Measurements from ENCODE around the gene RNF38.

Gene RNF38

DNA sequence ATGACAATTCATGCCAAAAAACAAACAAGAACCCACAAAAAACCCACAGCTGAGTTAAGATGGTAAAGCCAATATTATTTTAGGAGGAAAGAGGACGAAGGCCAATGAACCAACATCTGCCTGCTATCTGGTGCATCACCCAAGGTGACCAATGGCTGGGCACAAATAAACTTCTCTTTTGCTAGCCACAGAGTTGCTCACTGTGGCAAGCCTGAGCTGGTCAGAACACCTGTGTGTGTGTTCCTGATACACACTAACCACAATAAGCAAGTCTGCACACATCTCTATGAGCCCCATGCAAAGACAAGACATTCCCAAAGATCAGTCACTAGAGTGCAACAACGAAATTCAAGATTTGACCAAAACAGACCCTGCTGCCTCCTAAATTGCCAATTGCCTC is 63.1 kb downstream of the RNF38 start:
- TF ChIP-seq, protein P1, sequence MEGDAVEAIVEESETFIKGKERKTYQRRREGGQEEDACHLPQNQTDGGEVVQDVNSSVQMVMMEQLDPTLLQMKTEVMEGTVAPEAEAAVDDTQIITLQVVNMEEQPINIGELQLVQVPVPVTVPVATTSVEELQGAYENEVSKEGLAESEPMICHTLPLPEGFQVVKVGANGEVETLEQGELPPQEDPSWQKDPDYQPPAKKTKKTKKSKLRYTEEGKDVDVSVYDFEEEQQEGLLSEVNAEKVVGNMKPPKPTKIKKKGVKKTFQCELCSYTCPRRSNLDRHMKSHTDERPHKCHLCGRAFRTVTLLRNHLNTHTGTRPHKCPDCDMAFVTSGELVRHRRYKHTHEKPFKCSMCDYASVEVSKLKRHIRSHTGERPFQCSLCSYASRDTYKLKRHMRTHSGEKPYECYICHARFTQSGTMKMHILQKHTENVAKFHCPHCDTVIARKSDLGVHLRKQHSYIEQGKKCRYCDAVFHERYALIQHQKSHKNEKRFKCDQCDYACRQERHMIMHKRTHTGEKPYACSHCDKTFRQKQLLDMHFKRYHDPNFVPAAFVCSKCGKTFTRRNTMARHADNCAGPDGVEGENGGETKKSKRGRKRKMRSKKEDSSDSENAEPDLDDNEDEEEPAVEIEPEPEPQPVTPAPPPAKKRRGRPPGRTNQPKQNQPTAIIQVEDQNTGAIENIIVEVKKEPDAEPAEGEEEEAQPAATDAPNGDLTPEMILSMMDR (IDR thresholded peaks at IDR 0.05; ENCODE audit: insufficient read depth, low read depth, low read length, missing control alignments): no peak
- H3K4me3 ChIP-seq (ENCODE audit: low read depth, low read length): no peak overlapping the region
- no peak for DNase-seq (ENCODE audit: low read depth)

DNA sequence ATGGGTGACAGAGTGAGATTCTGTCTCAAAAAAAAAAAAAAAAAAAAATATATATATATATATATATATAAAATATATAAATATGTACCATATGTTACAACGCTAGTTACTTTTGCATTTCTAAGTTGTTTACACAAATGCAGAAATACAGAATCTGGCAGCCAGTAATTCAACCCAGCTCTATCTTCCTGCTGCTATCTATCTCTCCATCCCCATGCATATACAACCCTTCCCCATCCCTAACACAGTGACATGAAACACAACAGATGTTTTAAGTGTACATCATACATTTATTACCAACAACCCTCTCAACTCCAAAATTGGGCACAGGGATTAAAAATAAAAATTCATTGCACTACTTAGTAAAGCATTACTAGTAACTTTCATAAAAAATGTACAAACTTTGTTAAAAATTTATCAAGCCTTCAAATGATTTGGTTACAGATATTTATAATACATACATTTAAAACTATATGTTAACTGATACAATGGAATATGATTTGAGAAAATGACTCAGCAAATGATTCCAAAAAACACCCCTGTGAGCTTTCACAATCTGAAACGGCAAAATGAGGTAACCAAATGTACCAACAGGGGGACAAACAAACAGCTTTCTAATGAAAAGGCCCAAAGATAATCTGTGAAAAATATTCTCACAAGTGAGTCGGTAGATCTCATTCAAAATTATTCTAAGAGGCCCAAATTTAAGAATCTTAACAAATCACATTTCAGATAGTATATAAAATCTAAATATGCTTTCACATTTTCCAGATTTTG is 63.8 kb downstream of the RNF38 start:
- H3K4me3 ChIP-seq (ENCODE audit: low read depth, low read length): no peak overlapping the region
- DNase-seq (ENCODE audit: low read depth): no peak
- TF ChIP-seq, protein P1 (IDR thresholded peaks at IDR 0.05; ENCODE audit: insufficient read depth, low read depth, low read length, missing control alignments): no peak

DNA sequence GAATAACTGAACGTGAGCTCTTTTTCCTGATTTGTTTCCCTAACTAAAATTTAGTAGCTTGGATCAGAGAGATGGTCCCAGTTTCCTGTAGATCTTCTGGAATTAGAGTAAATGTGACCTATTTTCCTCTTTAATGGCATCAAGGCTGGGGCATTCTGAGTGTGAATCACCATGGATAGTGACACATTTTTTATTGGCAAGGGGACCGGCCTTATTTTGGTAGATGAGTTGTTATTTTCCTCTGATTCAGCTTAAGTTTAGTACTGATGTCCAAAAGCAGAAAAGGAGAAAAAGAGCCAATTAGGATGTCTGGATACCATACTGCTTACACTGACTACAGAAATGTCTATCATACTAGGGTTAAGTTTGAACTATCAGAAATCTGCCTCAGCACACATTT is 68.1 kb downstream of the RNF38 start:
- TF ChIP-seq, protein P1 (IDR thresholded peaks at IDR 0.05; ENCODE audit: insufficient read depth, low read depth, low read length, missing control alignments): no peak
- no peak for DNase-seq (ENCODE audit: low read depth)
- H3K4me3 ChIP-seq (ENCODE audit: low read depth, low read length): no peak overlapping the region

DNA sequence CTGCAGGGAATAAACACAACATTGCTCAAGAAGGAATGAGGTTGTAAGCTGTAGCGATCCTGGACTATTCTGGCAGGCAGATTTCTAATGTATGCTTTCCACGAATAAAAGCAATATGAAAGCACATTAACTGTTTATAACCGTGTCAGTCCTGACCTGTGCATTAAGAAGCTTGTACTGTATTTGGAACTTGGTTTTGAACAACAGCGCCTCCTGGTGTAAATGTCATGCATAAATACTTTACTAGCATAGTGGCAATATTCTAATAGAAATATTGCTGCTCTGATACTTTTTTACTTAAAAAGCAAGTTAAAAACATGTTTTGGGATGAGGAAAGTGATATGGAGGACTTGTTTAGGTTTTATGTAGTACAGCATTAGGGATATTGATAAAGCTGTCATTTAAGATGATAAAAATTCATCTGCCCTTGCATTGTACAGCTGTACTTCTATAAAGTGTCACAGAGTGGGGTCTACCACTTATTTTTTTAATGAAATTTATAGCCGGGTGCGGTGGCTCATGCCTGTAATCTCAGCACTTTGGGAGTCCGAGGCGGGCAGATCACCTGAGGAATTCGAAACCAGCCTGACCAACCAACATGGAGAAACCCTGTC is 71.2 kb downstream of the RNF38 start:
- TF ChIP-seq, protein P1 (IDR thresholded peaks at IDR 0.05; ENCODE audit: insufficient read depth, low read depth, low read length, missing control alignments): peak; percentile 69
- no peak overlapping the region for H3K4me3 ChIP-seq (ENCODE audit: low read depth, low read length)
- peak; percentile 79 for DNase-seq (ENCODE audit: low read depth)

DNA sequence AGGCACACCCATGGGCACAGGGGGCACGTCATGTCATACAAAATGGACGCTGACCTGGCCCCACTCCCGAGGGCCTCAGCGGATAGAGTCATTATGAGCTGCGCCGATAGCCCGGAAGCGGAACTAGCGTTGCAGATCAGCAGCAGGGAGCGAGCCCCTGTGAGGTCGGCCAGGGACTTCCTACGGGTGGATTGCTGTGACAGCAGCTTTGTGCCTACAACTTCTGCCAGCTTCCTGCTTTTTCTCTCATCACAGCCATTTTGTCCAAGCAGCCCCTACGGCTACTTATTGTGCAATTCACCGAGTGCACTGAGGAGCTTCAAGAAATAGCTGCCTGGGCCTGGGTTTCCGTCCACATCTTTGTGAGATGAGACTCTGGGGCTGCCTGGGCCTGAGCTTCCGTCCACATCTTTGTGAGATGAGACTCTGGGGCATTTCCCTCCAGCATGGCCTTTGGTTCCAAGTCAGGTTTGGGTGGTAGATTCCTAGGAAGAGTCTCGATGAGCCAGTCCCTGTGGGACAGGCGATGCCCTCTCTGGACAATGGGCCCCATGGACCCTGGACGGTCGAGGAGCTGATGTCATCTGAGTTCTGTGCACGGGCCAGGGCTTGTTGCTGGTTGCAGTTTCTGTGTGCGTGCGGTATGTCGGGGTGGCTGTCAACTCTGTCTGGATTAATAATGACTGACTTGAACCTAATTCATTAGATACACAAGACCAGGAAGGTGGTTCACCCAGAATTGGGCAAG is 74.8 kb downstream of the RNF38 start:
- DNase-seq (ENCODE audit: low read depth): no peak

DNA sequence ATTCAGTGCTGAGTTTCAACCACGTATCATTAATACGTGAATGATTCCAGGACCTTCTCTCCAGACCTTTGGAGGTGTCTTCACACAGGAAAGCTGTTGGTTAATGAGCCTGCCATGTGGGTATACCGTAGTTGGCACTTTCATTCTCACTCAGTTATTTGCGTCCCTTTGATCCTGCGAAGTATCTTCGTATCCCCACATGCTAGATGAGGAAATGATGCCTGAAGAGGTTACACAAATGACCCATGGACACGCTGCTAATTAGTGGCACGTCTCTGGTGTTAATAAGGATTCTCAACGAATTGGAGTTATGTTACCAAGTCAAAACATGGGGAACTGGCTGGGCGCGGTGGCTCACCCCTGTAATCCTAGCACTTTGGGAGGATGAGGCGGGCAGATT is 76.1 kb downstream of the RNF38 start:
- TF ChIP-seq, protein P1 (IDR thresholded peaks at IDR 0.05; ENCODE audit: insufficient read depth, low read depth, low read length, missing control alignments): no peak
- no peak overlapping the region for H3K4me3 ChIP-seq (ENCODE audit: low read depth, low read length)
- peak; percentile 56 for DNase-seq (ENCODE audit: low read depth)

More for the DNA sequence above, 74.8 kb downstream of the RNF38 start:
- H3K4me3 ChIP-seq (ENCODE audit: low read depth, low read length): no peak overlapping the region
- TF ChIP-seq, protein P1 (IDR thresholded peaks at IDR 0.05; ENCODE audit: insufficient read depth, low read depth, low read length, missing control alignments): no peak

Measured in GM12865 (cell line).